ENCODE data around the gene MRPL52.

MRPL52 gene

GRCh38 chr14:22872033-22872832 lies 42.5 kb downstream of the MRPL52 start:
- peak; percentile 97 for TF ChIP-seq CTCF (IDR thresholded peaks at IDR 0.05)
- no peak for TF ChIP-seq ZFX (IDR thresholded peaks at IDR 0.05; ENCODE audit: borderline replicate concordance)
- H3K27ac ChIP-seq, result peak overlapping the region; percentile 95

GRCh38 chr14:22872833-22873520 lies 43.3 kb downstream of the MRPL52 start:
- H3K27ac ChIP-seq, result peak overlapping the region; percentile 95
- TF ChIP-seq ZFX (IDR thresholded peaks at IDR 0.05; ENCODE audit: borderline replicate concordance), result no peak
- TF ChIP-seq CTCF (IDR thresholded peaks at IDR 0.05), result peak; percentile 75

GRCh38 chr14:22875003-22875747 lies 45.5 kb downstream of the MRPL52 start:
- no peak overlapping the region for H3K27ac ChIP-seq
- no peak for TF ChIP-seq CTCF (IDR thresholded peaks at IDR 0.05)
- no peak for TF ChIP-seq ZFX (IDR thresholded peaks at IDR 0.05; ENCODE audit: borderline replicate concordance)

GRCh38 chr14:22875748-22876319 lies 46.1 kb downstream of the MRPL52 start:
- no peak for TF ChIP-seq CTCF (IDR thresholded peaks at IDR 0.05)
- no peak for TF ChIP-seq ZFX (IDR thresholded peaks at IDR 0.05; ENCODE audit: borderline replicate concordance)
- H3K27ac ChIP-seq, result no peak overlapping the region

GRCh38 chr14:22877000-22877501 lies 47.4 kb downstream of the MRPL52 start:
- H3K27ac ChIP-seq, result no peak overlapping the region
- no peak for TF ChIP-seq ZFX (IDR thresholded peaks at IDR 0.05; ENCODE audit: borderline replicate concordance)
- no peak for TF ChIP-seq CTCF (IDR thresholded peaks at IDR 0.05)

- H3K27ac ChIP-seq, result no peak overlapping the region
- TF ChIP-seq ZFX (IDR thresholded peaks at IDR 0.05; ENCODE audit: borderline replicate concordance) (no peak), CTCF (IDR thresholded peaks at IDR 0.05) (no peak)
Observed at GRCh38 chr14:22878271-22879246, 48.9 kb downstream of the MRPL52 start.
